ENCODE data around the gene SLFN11.
"Not testable (repeated sequence)": the region's sequence is repeated elsewhere in the genome, so short reads cannot be mapped to it uniquely, and the experiment has no call there.

SLFN11 gene

GRCh38 chr17:35359398-35359797 lies 14.0 kb downstream of the SLFN11 start:
- DNase-seq, result no peak

GRCh38 chr17:35352284-35352683 lies 21.1 kb downstream of the SLFN11 start:
- DNase-seq, result no peak

- DNase-seq, result no peak
These were observed 22.9 kb downstream of the SLFN11 start for GRCh38 chr17:35350493-35350892.

- DNase-seq, result peak; percentile 19 to 38
These were observed 27.3 kb downstream of the SLFN11 start for GRCh38 chr17:35345926-35346771.

- DNase-seq, result no peak
These were observed 27.9 kb downstream of the SLFN11 start for GRCh38 chr17:35345445-35345925.

- no peak for DNase-seq
These were observed 29.2 kb downstream of the SLFN11 start for GRCh38 chr17:35344262-35344661.

- no peak for DNase-seq
These were observed 31.1 kb downstream of the SLFN11 start for GRCh38 chr17:35342276-35342675.

- DNase-seq, result no peak
These were observed 31.9 kb downstream of the SLFN11 start for GRCh38 chr17:35341411-35341992.

- DNase-seq, result no peak
These were observed 35.2 kb downstream of the SLFN11 start for GRCh38 chr17:35338230-35338629.

- DNase-seq, result no peak
These were observed 36.1 kb downstream of the SLFN11 start for GRCh38 chr17:35337364-35337763.

GRCh38 chr17:35333578-35333977 lies 39.8 kb downstream of the SLFN11 start:
- DNase-seq, result not testable (repeated sequence)

GRCh38 chr17:35322749-35323148 lies 50.7 kb downstream of the SLFN11 start:
- DNase-seq, result no peak

- DNase-seq, result no peak
These were observed 57.5 kb downstream of the SLFN11 start for GRCh38 chr17:35315971-35316370.

- DNase-seq, result no peak
These were observed 58.1 kb downstream of the SLFN11 start for GRCh38 chr17:35315283-35315682.

- DNase-seq, result no peak
These were observed 58.8 kb downstream of the SLFN11 start for GRCh38 chr17:35314415-35315216.

GRCh38 chr17:35313875-35314409 lies 59.5 kb downstream of the SLFN11 start:
- DNase-seq, result peak; percentile 5 to 7

- DNase-seq, result peak; percentile 54 to 69
These were observed 60.4 kb downstream of the SLFN11 start for GRCh38 chr17:35312790-35313711.

GRCh38 chr17:35312346-35312745 lies 61.1 kb downstream of the SLFN11 start:
- DNase-seq, result no peak

- not testable (repeated sequence) for DNase-seq
These were observed 64.1 kb downstream of the SLFN11 start for GRCh38 chr17:35309345-35309744.

Measured in activated CD4-positive, alpha-beta T cell treated with anti-CD3 and anti-CD28 coated beads, Interleukin-2, amount 50 U/mL, for 48 hours (primary cell).